K562 (cell line): Measurements from ENCODE around the gene GDF15. TPM values are rescaled to one million over a fixed set of nuclear protein-coding genes. Genes with fewer than 3 reads are reported as not detected.
A peak's percentile ranks its signal among the peaks of the same experiment; 100 is the strongest.

Source experiments
- CSDE1 ChIP-seq, 2 experiments: fragments of 450-650 bp; IDR thresholded peaks; 2 replicates each; pipeline ENCODE4 v1.6.1; 2016; ENCODE audit warnings: mild to moderate bottlenecking in 1 of 2
- DPF2 ChIP-seq: fragments of 450-650 bp; IDR thresholded peaks from 2 replicates; pipeline ENCODE4 v1.6.1; 2016
- FOXA3 ChIP-seq, 2 experiments: fragments of 450-650 bp in 1 of 2; sonication (generic) in 1 of 2; formaldehyde crosslinking; IDR thresholded peaks in 1 of 2; conservative IDR thresholded peaks in 1 of 2; 2 replicates each; pipeline versions ENCODE4 v1.4.0 to v1.8.0; 2020 to 2022; ENCODE audit warnings: mild to moderate bottlenecking in 2 of 2, missing genetic modification reagents in 1 of 2
- KDM2B ChIP-seq: fragments of 250-450 bp; sonication (Bioruptor Pico); IDR thresholded peaks from 2 replicates; pipeline ENCODE4 v1.8.0; 2021; ENCODE audit warnings: mild to moderate bottlenecking, moderate library complexity
- MCM3 ChIP-seq: fragments of 450-650 bp; IDR thresholded peaks from 2 replicates; pipeline ENCODE4 v1.6.1; 2016
- MCM5 ChIP-seq: fragments of 450-650 bp; IDR thresholded peaks from 2 replicates; pipeline ENCODE4 v1.6.1; 2016; ENCODE audit warnings: low read depth
- MEF2A ChIP-seq: IDR thresholded peaks from 2 replicates; pipeline ENCODE4 v1.6.1; 2011; ENCODE audit warnings: low read depth, mild to moderate bottlenecking, low read length, moderate library complexity; ENCODE audit not compliant: control insufficient read depth
- PCBP1 ChIP-seq: fragments of 200-400 bp; formaldehyde crosslinking; IDR thresholded peaks from 2 replicates; pipeline ENCODE4 v1.6.1; 2018; ENCODE audit warnings: mild to moderate bottlenecking, low read depth, low read length; ENCODE audit not compliant: poor library complexity, severe bottlenecking
- SMAD1 ChIP-seq: fragments of 150-350 bp; IDR thresholded peaks from 2 replicates; pipeline ENCODE4 v1.6.1; 2014; ENCODE audit warnings: low read length, low read depth; ENCODE audit not compliant: partially characterized antibody
- SP1 ChIP-seq: sonication (generic); formaldehyde crosslinking; IDR thresholded peaks from 2 replicates; pipeline ENCODE4 v1.8.1; 2022; ENCODE audit warnings: mild to moderate bottlenecking, missing genetic modification reagents
- ZFP30 ChIP-seq: fragments of 250-450 bp; sonication (Bioruptor Pico); IDR thresholded peaks from 2 replicates; pipeline ENCODE4 v1.8.0; 2022; ENCODE audit warnings: moderate library complexity, mild to moderate bottlenecking, inconsistent platforms, borderline replicate concordance
- ZFPM2 ChIP-seq: fragments of 250-450 bp; sonication (Bioruptor Pico); IDR thresholded peaks from 2 replicates; pipeline ENCODE4 v1.5.1; 2022; ENCODE audit warnings: mild to moderate bottlenecking
- ZFX ChIP-seq: sonication (generic); formaldehyde crosslinking; IDR thresholded peaks from 2 replicates; pipeline ENCODE4 v1.8.0; 2022; ENCODE audit warnings: mild to moderate bottlenecking, missing genetic modification reagents, moderate library complexity
- ZNF316 ChIP-seq: fragments of 450-650 bp; IDR thresholded peaks from 2 replicates; pipeline ENCODE4 v1.6.1; 2016
- ZNF75A ChIP-seq: fragments of 450-650 bp; formaldehyde crosslinking; IDR thresholded peaks from 2 replicates; pipeline ENCODE4 v1.4.0; 2020; ENCODE audit warnings: mild to moderate bottlenecking
- ZNF79 ChIP-seq: fragments of 250-450 bp; sonication (Bioruptor Pico); IDR thresholded peaks from 2 replicates; pipeline ENCODE4 v1.4.0; 2020; ENCODE audit warnings: low read depth, mild to moderate bottlenecking, moderate library complexity
- polyA plus RNA-seq, 8 experiments: library from polyadenylated mRNA; depleted of rRNA in 4 of 8; stranded (reverse) in 5 of 8; unstranded in 3 of 8; fragments of >200 nt; fragmentation: Nextera tagmentation in 2 of 8; fragmentation: Illumina TruSeq in 1 of 8; extraction: Ambion mirVana in 2 of 8; extraction: Trizol in 1 of 8; gene quantifications; 2 replicates each; pipeline versions ENCODE4 v1.2.1 to v1.2.3, GENCODE V29; 2011 to 2014; ENCODE audit warnings: inconsistent platforms in 1 of 8, missing spikeins in 1 of 8
- total RNA-seq, 7 experiments: library from RNA; depleted of rRNA in 6 of 7; stranded (reverse); fragments of >200 nt in 6 of 7; fragmentation: Illumina TruSeq in 2 of 7; extraction: Trizol in 2 of 7; gene quantifications; 2 replicates each; pipeline versions ENCODE4 v1.2.1 to v1.2.3, GENCODE V29; 2011 to 2021; ENCODE audit warnings: low replicate concordance in 1 of 7
- TF ChIP-seq, protein P1 (sequence below): IDR thresholded peaks from 2 replicates; pipeline ENCODE4 v1.6.1; 2012; ENCODE audit warnings: low read depth, low read length, improper control_type of control experiment, borderline replicate concordance
- TF ChIP-seq, protein P2 (sequence below), 2 experiments: IDR thresholded peaks in 1 of 2; conservative IDR thresholded peaks in 1 of 2; 2 replicates each; pipeline ENCODE4 v1.6.1; 2016; ENCODE audit warnings: low read depth in 2 of 2, mild to moderate bottlenecking in 1 of 2, missing compliant biosample characterization in 1 of 2, missing genetic modification characterization in 1 of 2, moderate library complexity in 1 of 2
- TF ChIP-seq, protein P3 (sequence below): sonication (generic); formaldehyde crosslinking; IDR thresholded peaks from 2 replicates; pipeline ENCODE4 v1.4.0; 2020; ENCODE audit warnings: mild to moderate bottlenecking, missing genetic modification reagents

Gene GDF15
- total and polyA plus RNA-seq, 9 of the 15 experiments (the other 6 are each of a cell fraction or from before 2014, with no cell fraction given), result 2.3 to 82.4 (median 12.5) TPM

DNA sequence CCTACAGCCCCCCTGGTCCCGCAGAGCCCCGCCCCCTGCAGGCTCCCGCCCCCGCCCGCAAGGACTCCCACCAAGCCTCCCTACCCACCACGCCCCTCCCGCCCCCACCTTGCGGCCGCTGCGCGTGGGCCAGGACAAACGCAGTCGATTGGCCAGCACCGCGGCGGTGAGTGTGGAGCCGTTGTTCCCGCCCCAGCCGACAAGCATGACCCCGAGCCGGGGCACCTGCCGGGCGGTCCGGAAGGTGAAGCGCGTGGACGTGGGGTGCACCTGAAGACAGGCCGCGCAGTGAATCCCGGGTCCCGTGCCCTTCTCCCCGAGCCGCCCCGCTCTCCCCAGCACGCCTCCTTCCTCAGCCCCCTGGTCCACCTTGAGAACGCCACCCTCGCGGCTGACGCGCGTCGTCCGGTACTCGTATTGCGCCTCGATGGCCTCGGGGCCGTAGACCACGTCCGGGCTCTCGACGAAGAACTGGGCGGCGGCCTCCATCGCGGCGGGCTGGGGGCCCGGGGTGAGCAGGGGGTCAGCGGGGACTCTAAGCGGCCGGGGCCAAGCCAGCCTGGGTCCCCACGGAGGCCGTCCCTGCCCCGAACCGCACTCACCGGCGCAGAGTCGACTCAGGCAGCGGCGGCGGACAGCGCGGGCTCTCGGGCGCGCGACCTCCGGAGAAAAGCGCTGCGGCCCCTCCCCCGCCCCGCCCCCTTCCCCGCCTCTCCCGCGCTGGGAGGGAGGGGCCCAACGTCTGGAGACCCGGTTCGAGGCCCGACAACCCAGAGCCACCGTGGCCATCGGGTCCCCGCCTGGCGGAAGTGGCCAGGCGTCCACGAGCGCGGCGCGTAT is 51.8 kb downstream of the GDF15 start, which contains the start of gene ISYNA1 (continued):
- TF ChIP-seq, protein P1, sequence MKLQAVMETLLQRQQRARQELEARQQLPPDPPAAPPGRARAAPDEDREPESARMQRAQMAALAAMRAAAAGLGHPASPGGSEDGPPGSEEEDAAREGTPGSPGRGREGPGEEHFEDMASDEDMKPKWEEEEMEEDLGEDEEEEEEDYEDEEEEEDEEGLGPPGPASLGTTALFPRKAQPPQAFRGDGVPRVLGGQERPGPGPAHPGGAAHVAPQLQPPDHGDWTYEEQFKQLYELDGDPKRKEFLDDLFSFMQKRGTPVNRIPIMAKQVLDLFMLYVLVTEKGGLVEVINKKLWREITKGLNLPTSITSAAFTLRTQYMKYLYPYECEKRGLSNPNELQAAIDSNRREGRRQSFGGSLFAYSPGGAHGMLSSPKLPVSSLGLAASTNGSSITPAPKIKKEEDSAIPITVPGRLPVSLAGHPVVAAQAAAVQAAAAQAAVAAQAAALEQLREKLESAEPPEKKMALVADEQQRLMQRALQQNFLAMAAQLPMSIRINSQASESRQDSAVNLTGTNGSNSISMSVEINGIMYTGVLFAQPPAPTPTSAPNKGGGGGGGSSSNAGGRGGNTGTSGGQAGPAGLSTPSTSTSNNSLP, result no peak
- TF ChIP-seq FOXA3 (CRISPR knock-in tag; conservative IDR thresholded peaks at IDR 0.05 in 1 of 2, IDR thresholded peaks at IDR 0.05 in 1 of 2) (no peak), ZFX (CRISPR knock-in tag) (no peak; the same call in 1 of the 2 replicates), DPF2 (no peak), SP1 (CRISPR knock-in tag) (no peak; the same call in 1 of the 2 replicates), PCBP1 (peak; percentile 55), ZNF75A (CRISPR knock-in tag) (no peak), SMAD1 (no peak), ZNF79 (CRISPR knock-in tag) (no peak), ZFP30 (no peak), MCM5 (no peak), ZNF316 (no peak), KDM2B (CRISPR knock-in tag) (no peak), CSDE1 (IDR thresholded peaks at IDR 0.05) (no peak), MEF2A (no peak), MCM3 (no peak), ZFPM2 (no peak)
- TF ChIP-seq, protein P2, sequence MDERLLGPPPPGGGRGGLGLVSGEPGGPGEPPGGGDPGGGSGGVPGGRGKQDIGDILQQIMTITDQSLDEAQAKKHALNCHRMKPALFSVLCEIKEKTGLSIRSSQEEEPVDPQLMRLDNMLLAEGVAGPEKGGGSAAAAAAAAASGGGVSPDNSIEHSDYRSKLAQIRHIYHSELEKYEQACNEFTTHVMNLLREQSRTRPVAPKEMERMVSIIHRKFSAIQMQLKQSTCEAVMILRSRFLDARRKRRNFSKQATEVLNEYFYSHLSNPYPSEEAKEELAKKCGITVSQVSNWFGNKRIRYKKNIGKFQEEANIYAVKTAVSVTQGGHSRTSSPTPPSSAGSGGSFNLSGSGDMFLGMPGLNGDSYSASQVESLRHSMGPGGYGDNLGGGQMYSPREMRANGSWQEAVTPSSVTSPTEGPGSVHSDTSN (CRISPR knock-in tag; IDR thresholded peaks at IDR 0.05; ENCODE audit: low read depth), result no peak
- TF ChIP-seq, protein P2 (tag; conservative IDR thresholded peaks at IDR 0.05; ENCODE audit: low read depth), result no peak
- TF ChIP-seq, protein P3, sequence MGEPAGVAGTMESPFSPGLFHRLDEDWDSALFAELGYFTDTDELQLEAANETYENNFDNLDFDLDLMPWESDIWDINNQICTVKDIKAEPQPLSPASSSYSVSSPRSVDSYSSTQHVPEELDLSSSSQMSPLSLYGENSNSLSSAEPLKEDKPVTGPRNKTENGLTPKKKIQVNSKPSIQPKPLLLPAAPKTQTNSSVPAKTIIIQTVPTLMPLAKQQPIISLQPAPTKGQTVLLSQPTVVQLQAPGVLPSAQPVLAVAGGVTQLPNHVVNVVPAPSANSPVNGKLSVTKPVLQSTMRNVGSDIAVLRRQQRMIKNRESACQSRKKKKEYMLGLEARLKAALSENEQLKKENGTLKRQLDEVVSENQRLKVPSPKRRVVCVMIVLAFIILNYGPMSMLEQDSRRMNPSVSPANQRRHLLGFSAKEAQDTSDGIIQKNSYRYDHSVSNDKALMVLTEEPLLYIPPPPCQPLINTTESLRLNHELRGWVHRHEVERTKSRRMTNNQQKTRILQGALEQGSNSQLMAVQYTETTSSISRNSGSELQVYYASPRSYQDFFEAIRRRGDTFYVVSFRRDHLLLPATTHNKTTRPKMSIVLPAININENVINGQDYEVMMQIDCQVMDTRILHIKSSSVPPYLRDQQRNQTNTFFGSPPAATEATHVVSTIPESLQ (CRISPR knock-in tag), result no peak
